Naive thymus-derived CD8-positive, alpha-beta T cell (primary cell): ENCODE results near the gene SARDH. TPM values are rescaled to one million over a fixed set of nuclear protein-coding genes. Genes with fewer than 3 reads are reported as not detected.

ENCODE experiments used
- ATAC-seq, 2 donors: fragments of 150-1000 bp; cut with Tn5 transposase in 1 of 2; sonication (Bioruptor Pico), chemical (Tn5 transposase) in 1 of 2; 1 replicate in 1 of 2; 2 replicates in 1 of 2; pipeline ENCODE4 v1.10.0; 2021; ENCODE audit warnings: mild to moderate bottlenecking in 2 of 2, moderate library complexity in 2 of 2
- POLR2A ChIA-PET: fragments of 350-600 bp; sonication (Branson Sonifier 250); formaldehyde crosslinking; loops from one replicate; lab custom pipeline; 2021; ENCODE audit warnings: antibody characterized with exemption; lab: Charles Lee
- DNase-seq, 10 donors: peaks; one replicate each; pipeline versions ENCODE4 v3.0.0 to v3.0.0-alpha.2; 2020 to 2022
- H3K27ac Mint-ChIP-seq, 10 donors: one replicate each; pipeline ENCODE4 v1.8.0; 2020 to 2022; ENCODE audit warnings: mild to moderate bottlenecking in 10 of 10, mixed read lengths in 10 of 10, moderate library complexity in 4 of 10, inconsistent platforms in 1 of 10
- H3K27me3 Mint-ChIP-seq, 5 donors: one replicate each; pipeline ENCODE4 v1.8.0; 2021 to 2022; ENCODE audit warnings: mixed read lengths in 5 of 5
- H3K36me3 Mint-ChIP-seq, 3 donors: one replicate each; pipeline ENCODE4 v1.8.0; 2020 to 2022; ENCODE audit warnings: mixed read lengths in 3 of 3, mild to moderate bottlenecking in 2 of 3, inconsistent platforms in 1 of 3
- H3K4me1 Mint-ChIP-seq, 4 donors: one replicate each; pipeline ENCODE4 v1.8.0; 2021 to 2022; ENCODE audit warnings: mixed read lengths in 4 of 4
- H3K4me3 Mint-ChIP-seq, 10 donors: one replicate each; pipeline ENCODE4 v1.8.0; 2020 to 2022; ENCODE audit warnings: mild to moderate bottlenecking in 10 of 10, mixed read lengths in 10 of 10, moderate library complexity in 6 of 10, inconsistent platforms in 1 of 10
- H3K9me3 Mint-ChIP-seq, 9 donors: one replicate each; pipeline ENCODE4 v1.8.0; 2020 to 2022; ENCODE audit warnings: mixed read lengths in 9 of 9, mild to moderate bottlenecking in 3 of 9, inconsistent platforms in 1 of 9, moderate library complexity in 1 of 9
- polyA plus RNA-seq, 3 donors: library from polyadenylated mRNA; unstranded; fragments of 300-500 nt; fragmentation: Illumina TruSeq; gene quantifications; one replicate each; pipeline ENCODE4 v1.2.3, GENCODE V29; 2021
- total RNA-seq, 8 experiments: library from RNA in 2 of 8; stranded (reverse) in 2 of 8; gene quantifications; one replicate each; pipeline ENCODE4 v1.2.3 and lab custom pipeline; 2021 to 2026

The SARDH gene
- total and polyA plus RNA-seq, 5 experiments from 2014 or later = 1.7 to 8.7 (median 2.7) TPM

GRCh38 chr9:133641861-133642595 is 96.1 kb downstream of the SARDH start:
- no peaks in the 10 kb centered on the region for H3K36me3 Mint-ChIP-seq
- DNase-seq = peak in 1 of 10 donors; percentile 24
- no peak overlapping the region for H3K4me3 Mint-ChIP-seq
- peaks cover 0 to 4% (median under 1%) of the 10 kb centered on the region in 4 donors for H3K4me1 Mint-ChIP-seq
- POLR2A ChIA-PET = no interaction called here
- peaks cover 0 to under 1% (median 0%) of the 10 kb centered on the region in 5 donors for H3K27me3 Mint-ChIP-seq
- no peak for ATAC-seq
- no peaks in the 10 kb centered on the region for H3K9me3 Mint-ChIP-seq
- H3K27ac Mint-ChIP-seq = no peak overlapping the region

- Mint-ChIP-seq H3K4me1 (peaks cover 0 to 4% (median 0%) of the 10 kb centered on the region in 4 donors), H3K36me3 (no peaks in the 10 kb centered on the region), H3K9me3 (no peaks in the 10 kb centered on the region), H3K27ac (no peak overlapping the region), H3K4me3 (no peak overlapping the region), H3K27me3 (no peaks in the 10 kb centered on the region)
- no peak for ATAC-seq
- DNase-seq = peak in 1 of 10 donors; percentile 14
- POLR2A ChIA-PET = no interaction called here
These were observed 96.8 kb downstream of the SARDH start for GRCh38 chr9:133641396-133641655.

GRCh38 chr9:133640580-133641395 is 97.4 kb downstream of the SARDH start:
- Mint-ChIP-seq H3K9me3 (no peaks in the 10 kb centered on the region), H3K27me3 (no peaks in the 10 kb centered on the region), H3K4me1 (peaks cover 0 to 4% (median 0%) of the 10 kb centered on the region in 4 donors), H3K27ac (peak overlapping the region in 2 of 10 donors; percentile 17 to 38), H3K36me3 (no peaks in the 10 kb centered on the region), H3K4me3 (no peak overlapping the region)
- DNase-seq = peak in 1 of 10 donors; percentile 50
- POLR2A ChIA-PET = no interaction called here
- no peak for ATAC-seq

GRCh38 chr9:133640160-133640559 is 98.0 kb downstream of the SARDH start:
- H3K27me3 Mint-ChIP-seq = peaks cover 0 to 1% (median 0%) of the 10 kb centered on the region in 5 donors
- H3K9me3 Mint-ChIP-seq = no peaks in the 10 kb centered on the region
- no peak for ATAC-seq
- H3K36me3 Mint-ChIP-seq = no peaks in the 10 kb centered on the region
- no peak for DNase-seq
- H3K4me3 Mint-ChIP-seq = no peak overlapping the region
- POLR2A ChIA-PET = no interaction called here
- peak overlapping the region in 1 of 10 donors; percentile 30 for H3K27ac Mint-ChIP-seq
- H3K4me1 Mint-ChIP-seq = peaks cover 0 to 4% (median 0%) of the 10 kb centered on the region in 4 donors

GRCh38 chr9:133639613-133640012 is 98.5 kb downstream of the SARDH start:
- Mint-ChIP-seq H3K4me3 (no peak overlapping the region), H3K36me3 (no peaks in the 10 kb centered on the region), H3K27me3 (peaks cover 0 to 4% (median 0%) of the 10 kb centered on the region in 5 donors), H3K4me1 (peaks cover 0 to 4% (median 0%) of the 10 kb centered on the region in 4 donors), H3K9me3 (no peaks in the 10 kb centered on the region), H3K27ac (peak overlapping the region in 1 of 10 donors; percentile 31)
- peak in 1 of 10 donors; percentile 42 for DNase-seq
- no peak for ATAC-seq
- POLR2A ChIA-PET = no interaction called here

GRCh38 chr9:133638711-133639110 is 99.4 kb downstream of the SARDH start:
- ATAC-seq (no peak), DNase-seq (peak in 1 of 10 donors; percentile 46)
- no peaks in the 10 kb centered on the region for H3K36me3 Mint-ChIP-seq
- POLR2A ChIA-PET = no interaction called here
- H3K27ac Mint-ChIP-seq = no peak overlapping the region
- H3K27me3 Mint-ChIP-seq = peaks cover 0 to 4% (median 0%) of the 10 kb centered on the region in 5 donors
- H3K9me3 Mint-ChIP-seq = no peaks in the 10 kb centered on the region
- peaks cover 0 to 4% (median 0%) of the 10 kb centered on the region in 4 donors for H3K4me1 Mint-ChIP-seq
- no peak overlapping the region for H3K4me3 Mint-ChIP-seq

GRCh38 chr9:133638076-133638475 is 100.1 kb downstream of the SARDH start:
- Mint-ChIP-seq H3K4me1 (peaks cover 0 to 4% (median 0%) of the 10 kb centered on the region in 4 donors), H3K27ac (peak overlapping the region in 1 of 10 donors; percentile 11), H3K9me3 (no peaks in the 10 kb centered on the region), H3K4me3 (no peak overlapping the region), H3K36me3 (no peaks in the 10 kb centered on the region), H3K27me3 (peaks cover 0 to 4% (median 0%) of the 10 kb centered on the region in 5 donors)
- ATAC-seq = no peak
- DNase-seq = no peak
- POLR2A ChIA-PET = no interaction called here

GRCh38 chr9:133637451-133638055 is 100.6 kb downstream of the SARDH start:
- peaks cover 0 to 4% (median 0%) of the 10 kb centered on the region in 4 donors for H3K4me1 Mint-ChIP-seq
- DNase-seq (no peak), ATAC-seq (no peak)
- H3K36me3 Mint-ChIP-seq = no peaks in the 10 kb centered on the region
- no peak overlapping the region for H3K4me3 Mint-ChIP-seq
- peaks cover 0 to 6% (median 0%) of the 10 kb centered on the region in 5 donors for H3K27me3 Mint-ChIP-seq
- no peaks in the 10 kb centered on the region for H3K9me3 Mint-ChIP-seq
- H3K27ac Mint-ChIP-seq = no peak overlapping the region
- POLR2A ChIA-PET = no interaction called here

GRCh38 chr9:133636902-133637301 is 101.2 kb downstream of the SARDH start:
- Mint-ChIP-seq H3K4me3 (no peak overlapping the region), H3K27ac (no peak overlapping the region), H3K4me1 (peaks cover 0 to 4% (median 0%) of the 10 kb centered on the region in 4 donors), H3K27me3 (peaks cover 0 to 6% (median 0%) of the 10 kb centered on the region in 5 donors), H3K36me3 (no peaks in the 10 kb centered on the region), H3K9me3 (no peaks in the 10 kb centered on the region)
- no peak for DNase-seq
- no peak for ATAC-seq
- POLR2A ChIA-PET = no interaction called here

GRCh38 chr9:133635533-133636531 is 102.3 kb downstream of the SARDH start, which contains the start of gene DBH:
Gene DBH (plus strand): TSS chr9:133636363. CDS start chr9:133636372, 9 bp downstream.
- DNase-seq (no peak), ATAC-seq (no peak)
- peak within 1 kb of the TSS in 2 of 10 donors; percentile 19 to 45 for H3K27ac Mint-ChIP-seq
- no peaks in the 10 kb centered on the region for H3K36me3 Mint-ChIP-seq
- H3K4me1 Mint-ChIP-seq = peaks cover 0 to 1% (median 0%) of the 10 kb centered on the region in 4 donors
- H3K9me3 Mint-ChIP-seq = no peaks in the 10 kb centered on the region
- POLR2A ChIA-PET = interaction anchor here (0.6 kb wide), 1 partner anchor 1230 kb away, joined by 4 read pairs; no protein-coding TSS in a partner anchor
- peak within 1 kb of the TSS in 1 of 10 donors; percentile 38 for H3K4me3 Mint-ChIP-seq
- H3K27me3 Mint-ChIP-seq = peaks cover 0 to 6% (median 0%) of the 10 kb centered on the region in 5 donors

- ATAC-seq (no peak), DNase-seq (no peak)
- peak overlapping the region in 1 of 10 donors; percentile 53 for H3K27ac Mint-ChIP-seq
- H3K27me3 Mint-ChIP-seq = peaks cover 0 to 6% (median 0%) of the 10 kb centered on the region in 5 donors
- H3K36me3 Mint-ChIP-seq = no peaks in the 10 kb centered on the region
- no peak overlapping the region for H3K4me3 Mint-ChIP-seq
- H3K9me3 Mint-ChIP-seq = no peaks in the 10 kb centered on the region
- POLR2A ChIA-PET = interaction anchor here (0.6 kb wide), 1 partner anchor 1229 kb away, joined by 4 read pairs; no protein-coding TSS in a partner anchor
- no peaks in the 10 kb centered on the region for H3K4me1 Mint-ChIP-seq
These were observed 103.1 kb downstream of the SARDH start for GRCh38 chr9:133635098-133635497.
